A673 (cell line): ENCODE results near the gene ADAM19. TPM values are rescaled to one million over a fixed set of nuclear protein-coding genes. Genes with fewer than 3 reads are reported as not detected.

Experiments used
- BruUV-seq: library from RNA; stranded (reverse); fragments of 400-500 nt; replicated peaks from 2 replicates; lab custom pipeline; 2021; lab: Mats Ljungman, UMichigan
- CTCF ChIA-PET: fragments of 300-600 bp; sonication (Branson Sonifier 250); formaldehyde crosslinking; loops from one replicate; lab custom pipeline; 2022; ENCODE audit warnings: antibody characterized with exemption; lab: Charles Lee
- POLR2A ChIA-PET: fragments of 300-600 bp; sonication (Branson Sonifier 250); formaldehyde crosslinking; loops from one replicate; lab custom pipeline; 2022; ENCODE audit warnings: antibody characterized with exemption; ENCODE audit not compliant: low non-redundant PET; lab: Charles Lee
- DNase-seq: peaks from one replicate; pipeline ENCODE4 v3.0.0-alpha.2; 2015; ENCODE audit warnings: low spot score
- H3K27ac ChIP-seq: fragments of 200-600 bp; sonication (generic); 2 replicates; pipeline ENCODE4 v1.5.1; 2016; ENCODE audit warnings: mixed run types, low read depth, mild to moderate bottlenecking, mixed read lengths, antibody characterized with exemption, low read length; ENCODE audit not compliant: poor library complexity, severe bottlenecking
- H3K27me3 ChIP-seq: fragments of 200-600 bp; sonication (generic); replicated peaks from 2 replicates; pipeline ENCODE4 v1.6.1; 2017; ENCODE audit warnings: mixed run types, low read depth, mild to moderate bottlenecking, mixed read lengths, antibody characterized with exemption, low read length; ENCODE audit not compliant: insufficient read depth, poor library complexity
- H3K36me3 ChIP-seq: fragments of 200-600 bp; sonication (generic); 2 replicates; pipeline ENCODE4 v1.6.1; 2016; ENCODE audit warnings: mixed run types, mild to moderate bottlenecking, mixed read lengths, antibody characterized with exemption, low read length; ENCODE audit not compliant: insufficient read depth, poor library complexity, severe bottlenecking
- H3K4me1 ChIP-seq: fragments of 200-600 bp; sonication (generic); 2 replicates; pipeline ENCODE4 v1.6.1; 2017; ENCODE audit warnings: mixed run types, mild to moderate bottlenecking, mixed read lengths, antibody characterized with exemption, low read length; ENCODE audit not compliant: insufficient read depth, poor library complexity, severe bottlenecking
- H3K4me3 ChIP-seq: fragments of 200-600 bp; sonication (generic); 2 replicates; pipeline ENCODE4 v1.5.1; 2016; ENCODE audit warnings: low read depth, mixed run types, mild to moderate bottlenecking, mixed read lengths, low read length; ENCODE audit not compliant: poor library complexity, severe bottlenecking
- H3K9me3 ChIP-seq: fragments of 200-600 bp; sonication (generic); 2 replicates; pipeline ENCODE4 v1.6.1; 2016; ENCODE audit warnings: mixed run types, low read depth, mild to moderate bottlenecking, mixed read lengths, antibody characterized with exemption, low read length; ENCODE audit not compliant: poor library complexity, severe bottlenecking
- EZH2 ChIP-seq: fragments of 200-600 bp; sonication (generic); IDR thresholded peaks from 2 replicates; pipeline ENCODE4 v1.6.1; 2017; ENCODE audit warnings: borderline replicate concordance, low read depth, mild to moderate bottlenecking, mixed read lengths, antibody characterized with exemption, low read length; ENCODE audit not compliant: poor library complexity, severe bottlenecking
- intact Hi-C: fragments of 100-400 bp; cut with micrococcal nuclease; formaldehyde crosslinking; loops from one replicate; pipeline ENCODE4 v1.10.0; 2022; ENCODE audit not compliant: unreplicated experiment
- total RNA-seq: library from RNA; stranded (reverse); gene quantifications from 2 replicates; pipeline ENCODE4 v1.2.3, GENCODE V29; 2021
- TF ChIP-seq, protein P1 (sequence below): fragments of 300-800, 200-600 bp; sonication (generic); conservative IDR thresholded peaks from 2 replicates; pipeline ENCODE4 v1.5.1; 2017; ENCODE audit warnings: low read depth, mild to moderate bottlenecking, antibody characterized with exemption, low read length, moderate library complexity, mixed read lengths

The ADAM19 gene
- total RNA-seq, 1 experiment from 2014 or later, result 1.7 TPM

DNA sequence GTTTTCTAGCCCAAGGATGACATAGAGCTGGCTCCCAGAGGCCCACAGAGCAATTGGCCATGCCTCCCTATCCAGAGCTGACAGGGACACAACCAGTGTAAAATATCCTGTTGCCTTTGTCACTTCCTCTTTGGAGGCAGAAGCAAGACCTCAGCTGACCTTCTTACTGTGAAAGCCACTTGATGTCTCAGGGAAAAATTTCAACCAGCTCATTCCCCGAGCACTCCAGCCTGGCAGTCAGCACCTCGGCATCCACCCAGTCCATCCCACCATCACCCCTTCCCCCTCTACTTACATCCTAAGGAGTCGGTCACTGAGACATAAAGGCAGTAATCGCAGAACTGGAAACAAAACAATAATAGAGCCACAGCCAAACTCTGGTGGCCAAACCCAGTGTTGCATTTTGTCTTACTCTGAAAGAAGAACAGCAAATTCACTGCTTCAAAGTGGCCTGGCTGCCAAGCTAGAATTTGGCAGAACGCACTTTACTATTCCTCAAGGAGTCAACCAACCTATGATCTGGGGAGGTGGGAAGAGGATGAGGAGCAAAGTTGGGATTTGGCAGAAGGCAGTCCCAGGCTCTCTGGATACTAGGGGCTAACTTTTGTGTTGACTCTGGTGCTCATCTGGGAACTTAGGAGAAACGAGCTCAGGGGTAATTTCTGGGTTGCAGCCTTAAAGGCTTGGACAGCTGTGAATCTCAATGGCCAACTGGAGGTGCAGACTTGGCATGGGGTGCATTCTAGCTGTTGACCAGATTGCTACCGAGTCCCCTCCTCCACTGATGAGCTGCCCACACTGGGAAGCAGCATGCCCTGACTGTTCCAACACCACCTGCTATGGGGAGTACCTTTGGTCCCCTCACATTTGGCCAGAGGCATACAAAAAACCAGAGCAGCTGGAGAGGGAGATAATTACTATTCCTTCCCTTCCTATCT, 101.9 kb downstream of the ADAM19 start:
- POLR2A ChIA-PET, result no interaction called here
- intact Hi-C loops, result loop anchor here (10.0 kb wide), 1 partner anchor 329 kb away; the partner anchor contains the start of gene MED7

GRCh38 chr5:157471709-157472108, 103.9 kb downstream of the ADAM19 start:
- H3K27me3 ChIP-seq, result no peaks in the 10 kb centered on the region
- no peak for TF ChIP-seq EZH2
- TF ChIP-seq, protein P1, sequence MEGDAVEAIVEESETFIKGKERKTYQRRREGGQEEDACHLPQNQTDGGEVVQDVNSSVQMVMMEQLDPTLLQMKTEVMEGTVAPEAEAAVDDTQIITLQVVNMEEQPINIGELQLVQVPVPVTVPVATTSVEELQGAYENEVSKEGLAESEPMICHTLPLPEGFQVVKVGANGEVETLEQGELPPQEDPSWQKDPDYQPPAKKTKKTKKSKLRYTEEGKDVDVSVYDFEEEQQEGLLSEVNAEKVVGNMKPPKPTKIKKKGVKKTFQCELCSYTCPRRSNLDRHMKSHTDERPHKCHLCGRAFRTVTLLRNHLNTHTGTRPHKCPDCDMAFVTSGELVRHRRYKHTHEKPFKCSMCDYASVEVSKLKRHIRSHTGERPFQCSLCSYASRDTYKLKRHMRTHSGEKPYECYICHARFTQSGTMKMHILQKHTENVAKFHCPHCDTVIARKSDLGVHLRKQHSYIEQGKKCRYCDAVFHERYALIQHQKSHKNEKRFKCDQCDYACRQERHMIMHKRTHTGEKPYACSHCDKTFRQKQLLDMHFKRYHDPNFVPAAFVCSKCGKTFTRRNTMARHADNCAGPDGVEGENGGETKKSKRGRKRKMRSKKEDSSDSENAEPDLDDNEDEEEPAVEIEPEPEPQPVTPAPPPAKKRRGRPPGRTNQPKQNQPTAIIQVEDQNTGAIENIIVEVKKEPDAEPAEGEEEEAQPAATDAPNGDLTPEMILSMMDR, result peak; percentile 67
- H3K9me3 ChIP-seq, result no peaks in the 10 kb centered on the region
- BruUV-seq, result no TSS peak
- CTCF ChIA-PET, result interaction anchor here (0.5 to 1.3 kb wide), 7 partner anchors 24 to 346 kb away, joined by 3 to 10 read pairs (median 4); no protein-coding TSS in a partner anchor
- H3K4me3 ChIP-seq, result no peak overlapping the region
- peak; percentile 31 for DNase-seq
- no peak overlapping the region for H3K27ac ChIP-seq
- POLR2A ChIA-PET, result no interaction called here
- H3K36me3 ChIP-seq, result no peaks in the 10 kb centered on the region
- intact Hi-C loops, result loop anchor here (2.0 to 10.0 kb wide), 2 partner anchors 41 to 327 kb away; partner anchors contain the start of gene MED7
- no peaks in the 10 kb centered on the region for H3K4me1 ChIP-seq

More for the DNA sequence above, 101.9 kb downstream of the ADAM19 start:
- CTCF ChIA-PET, result no interaction called here
- no peak for DNase-seq
- TF ChIP-seq EZH2, result no peak
- TF ChIP-seq, protein P1, result no peak
- H3K9me3 ChIP-seq, result no peaks in the 10 kb centered on the region
- BruUV-seq, result no TSS peak
- H3K36me3 ChIP-seq, result no peaks in the 10 kb centered on the region
- no peaks in the 10 kb centered on the region for H3K4me1 ChIP-seq
- no peak overlapping the region for H3K4me3 ChIP-seq
- no peak overlapping the region for H3K27ac ChIP-seq
- no peaks in the 10 kb centered on the region for H3K27me3 ChIP-seq

- intact Hi-C loops, result loop anchor here (2.0 to 10.0 kb wide), 2 partner anchors 40 to 326 kb away; partner anchors contain the start of gene MED7
- CTCF ChIA-PET, result interaction anchor here (0.6 kb wide), 1 partner anchor 1800 kb away, joined by 4 read pairs; no protein-coding TSS in a partner anchor
These were observed 104.9 kb downstream of the ADAM19 start for GRCh38 chr5:157470631-157471030.

More at GRCh38 chr5:157470631-157471030, 104.9 kb downstream of the ADAM19 start:
- BruUV-seq, result no TSS peak
- no peak for TF ChIP-seq EZH2
- TF ChIP-seq, protein P1, result no peak
- Histone ChIP-seq H3K36me3 (no peaks in the 10 kb centered on the region), H3K9me3 (no peaks in the 10 kb centered on the region), H3K27me3 (no peaks in the 10 kb centered on the region), H3K4me3 (no peak overlapping the region), H3K27ac (no peak overlapping the region), H3K4me1 (no peaks in the 10 kb centered on the region)
- POLR2A ChIA-PET, result no interaction called here
- DNase-seq, result no peak
